ENCODE data around the gene CTSK.

GRCh38 chr1:150764617-150765101 lies 43.4 kb downstream of the CTSK start:
- TF ChIP-seq EZH2 (IDR thresholded peaks at IDR 0.05; ENCODE audit: borderline replicate concordance, low read depth, low read length, poor library complexity, severe bottlenecking) (no peak), CTCF (conservative IDR thresholded peaks at IDR 0.05; ENCODE audit: low read depth, low read length) (no peak)
